Measurements from ENCODE around the gene PRAMEF11. TPM values are rescaled to one million over a fixed set of nuclear protein-coding genes. Genes with fewer than 3 reads are reported as not detected.
"Not testable (repeated sequence)": the region's sequence is repeated elsewhere in the genome, so short reads cannot be mapped to it uniquely, and the experiment has no call there.

PRAMEF11 gene
- not detected for total RNA-seq
- long read RNA-seq = 0 reads

DNA sequence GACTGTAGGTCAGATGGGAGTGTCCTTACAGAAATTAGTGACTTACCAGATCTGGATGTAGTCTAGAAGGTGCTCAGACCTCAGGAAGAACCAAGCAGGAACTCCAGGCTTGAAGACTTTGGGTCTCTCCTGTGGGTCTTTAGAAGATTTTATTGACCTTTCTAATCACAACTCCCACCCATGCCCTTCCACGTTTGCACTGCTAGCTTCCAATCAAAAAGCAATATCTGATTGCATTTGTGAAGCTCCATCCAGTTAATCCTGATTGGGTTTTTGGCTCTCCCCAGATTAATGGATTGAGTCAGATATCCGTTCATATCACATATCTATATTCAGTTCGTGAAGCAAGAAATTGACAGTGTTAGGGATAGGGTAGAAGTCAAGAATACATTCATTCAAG lies at the start of gene PRAMEF11:
Gene PRAMEF11 (minus strand): TSS at position 101 of the 400 bp plus-strand sequence. CDS start 2,621 bp downstream, outside the sequence.
- H3K9me3 ChIP-seq; DNase-seq; H3K4me1 ChIP-seq; intact Hi-C loops (cut with DNase I); ATAC-seq; H3K4me3 ChIP-seq; H3K27ac ChIP-seq; H3K36me3 ChIP-seq; H3K27me3 ChIP-seq (ENCODE audit: low read depth): not testable (repeated sequence)

DNA sequence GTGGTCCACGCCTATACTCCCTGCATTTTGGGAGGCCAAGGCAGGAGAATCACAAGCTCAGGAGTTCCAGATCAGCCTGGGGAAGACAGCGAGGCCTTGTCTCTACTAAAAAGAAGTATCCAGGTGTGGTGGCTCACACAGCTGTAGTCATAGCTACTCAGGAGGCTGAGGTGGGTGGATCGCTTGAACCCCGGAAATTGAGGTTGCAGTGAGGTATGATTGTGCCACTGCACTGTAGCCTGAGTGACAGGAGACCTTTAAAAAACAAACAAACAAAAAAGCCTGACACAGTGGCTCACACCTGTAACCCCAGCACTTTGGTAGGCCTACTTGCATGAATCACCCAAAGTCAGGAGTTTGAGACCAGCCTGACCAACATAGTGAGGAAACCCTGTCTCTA lies 47.2 kb upstream of the PRAMEF11 start:
- H3K4me1 ChIP-seq; H3K27me3 ChIP-seq (ENCODE audit: low read depth); DNase-seq; H3K27ac ChIP-seq; H3K9me3 ChIP-seq; H3K36me3 ChIP-seq; intact Hi-C loops (cut with DNase I); H3K4me3 ChIP-seq; ATAC-seq: not testable (repeated sequence)

DNA sequence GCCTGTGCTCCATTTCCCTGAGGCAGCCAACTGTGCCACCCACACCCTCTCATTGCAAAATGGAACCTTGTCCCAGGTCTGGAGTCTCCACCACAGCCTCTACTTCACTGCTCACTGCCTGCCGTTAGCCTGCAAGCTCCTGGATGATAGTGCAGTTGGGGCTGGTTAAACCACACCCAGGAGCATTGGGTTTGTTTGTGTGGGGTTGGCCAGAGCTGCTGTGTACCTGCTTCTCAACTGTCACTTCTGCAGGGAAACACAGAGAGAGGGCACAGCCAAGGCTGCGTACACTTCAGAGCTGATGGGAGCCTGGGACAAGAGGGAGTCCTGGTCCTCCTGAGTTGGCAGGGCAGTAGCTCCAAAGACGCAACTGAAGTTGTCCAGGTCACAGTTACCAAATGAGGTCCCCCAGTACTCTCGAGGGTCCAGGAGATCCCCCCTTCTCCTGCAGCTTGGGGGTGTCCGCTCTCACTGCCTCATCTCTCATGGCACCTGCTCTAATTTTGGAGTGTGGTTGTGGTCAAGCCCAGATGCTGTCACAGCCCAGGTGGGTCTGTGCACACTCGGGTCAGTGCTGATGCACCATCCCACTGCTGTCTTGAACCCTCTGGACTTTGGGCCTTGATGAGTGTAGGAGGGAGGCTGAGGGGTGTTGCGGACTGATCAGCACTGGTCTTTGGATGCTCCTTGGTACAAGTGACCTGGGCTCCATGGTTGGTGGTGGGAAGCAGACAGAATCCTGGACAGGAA lies 32.1 kb upstream of the PRAMEF11 start:
- H3K27me3 ChIP-seq (ENCODE audit: low read depth); H3K4me1 ChIP-seq; ATAC-seq; H3K9me3 ChIP-seq; DNase-seq; H3K36me3 ChIP-seq; intact Hi-C loops (cut with DNase I); H3K27ac ChIP-seq; H3K4me3 ChIP-seq: not testable (repeated sequence)

DNA sequence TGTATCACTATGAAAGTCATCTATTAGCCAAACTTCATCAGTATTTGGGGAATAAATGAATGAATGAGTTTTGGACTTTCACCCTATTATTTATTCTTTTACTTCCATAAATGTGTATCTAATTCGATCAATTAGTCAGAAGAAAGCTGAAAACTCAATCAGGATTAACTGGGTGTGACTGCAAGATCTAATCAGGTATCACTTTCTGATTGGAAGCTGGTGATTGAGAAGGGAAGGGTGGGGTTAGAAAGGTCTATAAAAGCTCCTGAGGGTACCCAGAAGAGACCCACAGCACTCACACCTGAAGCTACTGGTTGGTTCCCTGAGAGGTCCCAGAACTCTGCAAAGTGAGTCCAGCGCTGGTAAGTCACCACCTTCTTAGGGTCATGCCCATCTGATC lies 25.6 kb upstream of the PRAMEF11 start, which contains the start of gene PRAMEF2:
Gene PRAMEF2 (plus strand): TSS at position 301 of the 400 bp plus-strand sequence. CDS start 1,924 bp downstream, outside the sequence.
- DNase-seq = not testable (repeated sequence)

DNA sequence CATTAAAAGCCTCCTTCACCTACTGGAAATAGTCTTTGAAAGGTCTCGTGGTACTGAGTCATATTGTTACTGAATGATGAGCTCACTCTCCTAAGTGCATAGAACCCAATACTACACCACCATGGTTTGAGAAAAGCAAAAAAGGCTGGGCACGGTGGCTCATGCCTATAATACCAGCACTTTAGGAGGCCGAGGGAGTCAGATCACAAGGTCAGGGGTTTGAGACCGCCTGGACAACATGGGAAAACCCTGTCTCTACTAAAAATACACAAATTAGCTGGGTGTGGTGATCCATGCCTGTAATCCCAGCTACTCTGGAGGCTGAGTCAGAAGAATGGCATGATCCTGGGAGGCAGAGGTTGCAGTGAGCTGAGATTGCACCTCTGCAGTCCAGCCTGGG lies 20.6 kb upstream of the PRAMEF11 start:
- DNase-seq (no peak), ATAC-seq (no peak)
- intact Hi-C loops (cut with DNase I) = no loop called here
- no peaks in the 10 kb centered on the region for H3K4me1 ChIP-seq
- TF ChIP-seq, protein P1, sequence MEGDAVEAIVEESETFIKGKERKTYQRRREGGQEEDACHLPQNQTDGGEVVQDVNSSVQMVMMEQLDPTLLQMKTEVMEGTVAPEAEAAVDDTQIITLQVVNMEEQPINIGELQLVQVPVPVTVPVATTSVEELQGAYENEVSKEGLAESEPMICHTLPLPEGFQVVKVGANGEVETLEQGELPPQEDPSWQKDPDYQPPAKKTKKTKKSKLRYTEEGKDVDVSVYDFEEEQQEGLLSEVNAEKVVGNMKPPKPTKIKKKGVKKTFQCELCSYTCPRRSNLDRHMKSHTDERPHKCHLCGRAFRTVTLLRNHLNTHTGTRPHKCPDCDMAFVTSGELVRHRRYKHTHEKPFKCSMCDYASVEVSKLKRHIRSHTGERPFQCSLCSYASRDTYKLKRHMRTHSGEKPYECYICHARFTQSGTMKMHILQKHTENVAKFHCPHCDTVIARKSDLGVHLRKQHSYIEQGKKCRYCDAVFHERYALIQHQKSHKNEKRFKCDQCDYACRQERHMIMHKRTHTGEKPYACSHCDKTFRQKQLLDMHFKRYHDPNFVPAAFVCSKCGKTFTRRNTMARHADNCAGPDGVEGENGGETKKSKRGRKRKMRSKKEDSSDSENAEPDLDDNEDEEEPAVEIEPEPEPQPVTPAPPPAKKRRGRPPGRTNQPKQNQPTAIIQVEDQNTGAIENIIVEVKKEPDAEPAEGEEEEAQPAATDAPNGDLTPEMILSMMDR (IDR thresholded peaks at IDR 0.05) = no peak
- no peaks in the 10 kb centered on the region for H3K36me3 ChIP-seq
- no peak overlapping the region for H3K27ac ChIP-seq
- no peak overlapping the region for H3K4me3 ChIP-seq
- no peaks in the 10 kb centered on the region for H3K27me3 ChIP-seq (ENCODE audit: low read depth)
- no peaks in the 10 kb centered on the region for H3K9me3 ChIP-seq

More for the DNA sequence above, 25.6 kb upstream of the PRAMEF11 start, which contains the start of gene PRAMEF2:
- H3K27ac ChIP-seq; H3K9me3 ChIP-seq; ATAC-seq; intact Hi-C loops (cut with DNase I); H3K4me1 ChIP-seq; H3K36me3 ChIP-seq; H3K4me3 ChIP-seq; H3K27me3 ChIP-seq (ENCODE audit: low read depth): not testable (repeated sequence)

DNA sequence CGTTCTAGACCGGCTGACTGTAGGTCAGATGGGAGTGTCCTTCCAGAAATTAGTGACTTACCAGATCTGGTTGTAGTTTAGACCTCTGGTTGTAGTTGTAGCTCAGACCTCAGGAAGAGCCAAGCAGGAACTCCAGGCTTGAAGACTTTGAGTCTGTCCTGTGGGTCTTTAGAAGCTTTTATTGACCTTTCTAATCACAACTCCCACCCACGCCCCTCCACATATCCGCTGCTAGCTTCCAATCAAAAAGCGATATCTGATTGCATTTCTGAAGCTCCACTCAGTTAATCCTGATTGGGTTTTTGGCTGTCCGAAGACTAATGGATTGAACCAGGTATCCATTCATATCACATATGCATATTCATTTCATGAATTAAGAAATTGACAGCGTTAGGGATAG lies 17.4 kb upstream of the PRAMEF11 start, which contains the start of gene HNRNPCL1:
Gene HNRNPCL1 (minus strand): TSS at position 101 of the 400 bp plus-strand sequence. CDS start 431 bp downstream, outside the sequence.
- DNase-seq; H3K36me3 ChIP-seq; intact Hi-C loops (cut with DNase I); H3K9me3 ChIP-seq; H3K4me3 ChIP-seq; ATAC-seq; H3K27me3 ChIP-seq (ENCODE audit: low read depth); H3K4me1 ChIP-seq; H3K27ac ChIP-seq: not testable (repeated sequence)

DNA sequence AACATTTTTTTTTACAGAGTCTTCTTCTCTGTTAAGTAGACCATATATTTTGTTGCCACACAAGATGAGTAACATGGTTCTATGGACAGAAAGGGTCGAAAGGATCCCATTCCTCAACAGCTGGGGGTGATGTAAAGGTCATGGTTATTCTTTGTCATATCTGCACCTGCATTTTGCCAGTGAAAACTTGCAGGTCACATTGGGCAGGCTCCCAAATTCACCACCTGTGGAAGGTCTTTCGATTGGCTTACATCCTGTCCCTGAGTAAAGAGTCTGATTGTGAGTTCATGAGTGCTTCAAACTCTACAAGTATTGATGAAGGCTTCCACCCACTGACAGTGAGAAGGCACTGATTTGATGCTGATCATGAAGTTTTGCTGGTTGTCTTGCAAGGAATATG lies 2.0 kb upstream of the PRAMEF11 start:
- ATAC-seq; intact Hi-C loops (cut with DNase I): not testable (repeated sequence)

DNA sequence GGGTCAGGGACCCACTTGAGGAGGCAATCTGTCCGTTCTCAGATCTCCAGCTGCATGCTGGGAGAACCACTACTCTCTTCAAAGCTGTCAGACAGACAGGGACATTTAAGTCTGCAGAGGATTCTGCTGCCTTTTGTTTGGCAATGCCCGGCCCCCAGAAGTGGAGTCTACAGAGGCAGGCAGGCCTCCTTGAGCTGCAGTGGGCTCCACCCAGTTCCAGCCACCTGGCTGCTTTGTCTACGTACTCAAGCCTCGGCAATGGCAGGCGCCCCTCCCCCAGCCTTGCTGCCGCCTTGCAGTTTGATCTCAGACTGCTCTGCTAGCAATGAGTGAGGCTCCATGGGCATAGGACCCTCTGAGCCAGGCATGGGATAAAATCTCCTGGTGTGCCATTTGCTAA lies 12.1 kb downstream of the PRAMEF11 start:
- H3K4me3 ChIP-seq; H3K9me3 ChIP-seq; H3K27me3 ChIP-seq (ENCODE audit: low read depth); H3K4me1 ChIP-seq; DNase-seq; H3K36me3 ChIP-seq; intact Hi-C loops (cut with DNase I); ATAC-seq; H3K27ac ChIP-seq: not testable (repeated sequence)

More for the DNA sequence above, 2.0 kb upstream of the PRAMEF11 start:
- H3K27me3 ChIP-seq (ENCODE audit: low read depth); H3K27ac ChIP-seq; H3K36me3 ChIP-seq; H3K9me3 ChIP-seq; H3K4me1 ChIP-seq; H3K4me3 ChIP-seq; DNase-seq: not testable (repeated sequence)

DNA sequence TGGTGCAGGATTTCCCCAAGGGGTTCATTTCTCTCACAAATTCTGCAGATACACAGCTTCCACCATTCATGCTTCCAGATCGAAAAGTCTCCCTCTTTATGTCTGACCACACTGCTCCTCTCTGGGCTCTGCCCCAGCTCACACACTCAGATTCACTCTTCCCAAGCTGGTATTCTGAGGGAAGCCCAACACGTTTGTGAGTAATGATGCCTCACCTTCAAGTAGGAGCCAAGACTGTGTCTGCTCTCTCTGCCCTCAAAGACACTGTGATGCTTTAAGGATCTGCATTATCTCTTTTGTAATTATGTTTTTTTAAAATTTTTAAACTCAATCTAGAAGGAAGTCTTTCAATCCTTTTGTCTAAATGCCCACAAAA lies 19.8 kb downstream of the PRAMEF11 start:
- intact Hi-C loops (cut with DNase I) = no loop called here
- H3K4me1 ChIP-seq = no peaks in the 10 kb centered on the region
- H3K9me3 ChIP-seq = no peaks in the 10 kb centered on the region
- TF ChIP-seq, protein P1 (IDR thresholded peaks at IDR 0.05) = no peak
- ATAC-seq (no peak), DNase-seq (no peak)
- peaks cover 3% of the 10 kb centered on the region for H3K27me3 ChIP-seq (ENCODE audit: low read depth)
- H3K4me3 ChIP-seq = no peak overlapping the region
- no peaks in the 10 kb centered on the region for H3K36me3 ChIP-seq
- H3K27ac ChIP-seq = no peak overlapping the region
